Measurements from ENCODE around the gene SERPINE1. TPM values are rescaled to one million over a fixed set of nuclear protein-coding genes. Genes with fewer than 3 reads are reported as not detected.

SERPINE1 gene
- total and polyA plus RNA-seq, 2 of the 4 experiments (the other 2 are of a cell fraction) = 1,441 to 2,783 TPM

DNA sequence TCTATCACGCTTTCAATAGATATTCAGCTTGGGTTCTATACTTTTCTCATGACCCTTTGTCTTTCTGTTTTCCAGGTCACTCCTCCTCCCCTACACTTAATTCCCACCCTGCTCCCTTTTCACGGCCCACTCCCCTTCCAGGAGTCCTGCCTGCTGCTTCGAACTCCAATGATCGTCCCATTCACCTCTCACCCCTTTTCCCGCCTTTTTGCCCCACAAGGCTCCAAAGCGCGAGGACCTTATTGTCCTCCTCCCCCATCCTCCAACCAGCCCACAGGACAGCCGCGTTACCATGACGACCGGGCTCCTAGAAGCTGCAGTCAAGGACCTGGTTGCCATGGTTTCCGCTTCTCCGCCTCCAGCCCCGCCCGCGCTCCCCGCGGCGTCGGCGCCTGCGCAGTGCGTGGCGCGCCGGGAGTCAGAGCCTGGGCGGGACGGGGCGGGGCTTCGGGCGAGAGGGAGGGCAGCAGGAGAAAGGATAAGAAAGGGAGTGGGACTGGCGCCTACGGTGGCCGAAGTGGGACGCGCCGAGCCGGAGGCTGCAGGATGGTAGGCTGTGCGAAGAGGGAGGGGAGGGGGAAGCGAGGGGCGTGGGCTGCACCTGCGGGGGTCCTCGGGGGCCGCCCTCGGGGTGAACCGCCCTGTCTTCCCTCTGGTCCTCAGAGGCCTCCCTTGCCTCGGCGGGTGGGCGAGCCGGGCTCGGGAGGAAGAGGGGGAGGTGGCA is 27.2 kb downstream of the SERPINE1 start, which contains the start of gene AP1S1:
Gene AP1S1 (plus strand): TSS at position 508 of the 724 bp plus-strand sequence. CDS start 39 bp downstream, at position 547.
- H3K36me3 ChIP-seq (ENCODE audit: control insufficient read depth, insufficient read depth, low read length) = peaks cover 19% of the 10 kb centered on the region
- in situ Hi-C loops (cut with MboI; ENCODE audit: low sequenced_read_pairs) (no loop called here), intact Hi-C loops (cut with micrococcal nuclease) (no loop called here), dilution Hi-C loops (cut with HindIII; ENCODE audit: low sequenced_read_pairs, unreplicated experiment) (no loop called here)
- peak; percentile 92 for DNase-seq
- H3K4me1 ChIP-seq (ENCODE audit: control insufficient read depth, insufficient read depth, low read length) = peaks cover 2% of the 10 kb centered on the region; the same call in 1 of the 2 replicates
- peak within 1 kb of the TSS; percentile 39 for H4K5ac ChIP-seq (ENCODE audit: low read depth, low read length)
- H2BK5ac ChIP-seq (ENCODE audit: low read depth, low read length, poor library complexity, severe bottlenecking) = peak within 1 kb of the TSS; percentile 67
- peaks cover under 1% of the 10 kb centered on the region for H3K9me1 ChIP-seq (ENCODE audit: insufficient read depth, low read length)
- peak within 1 kb of the TSS; percentile 97 for H2AK9ac ChIP-seq (replicated peaks; ENCODE audit: low read depth, low read length, poor library complexity)
- 0 out of 2 replicates have a peak within 1 kb of the TSS, but pooled peaks have one; percentile 23 for H2BK120ac ChIP-seq (ENCODE audit: low read depth, low read length)
- peak within 1 kb of the TSS; percentile 71 for H3K56ac ChIP-seq (ENCODE audit: extremely low read depth, insufficient read depth, low read length)
- peak; percentile 96 for ATAC-seq (ENCODE audit: low read depth)
- BruUV-seq (replicated peaks) = no TSS peak
- H3K4ac ChIP-seq (ENCODE audit: low read depth, low read length) = peak within 1 kb of the TSS; percentile 84
- H3K4me2 ChIP-seq (ENCODE audit: low read depth, low read length) = peak within 1 kb of the TSS; percentile 87
- 2% methylated on average over 19 of the region's 51 CpGs; no CpG with 5 or more reads in 1 of the 2 experiments for WGBS, 2 experiments (ENCODE audit: extremely low coverage in 2 of 2, insufficient read length in 1 of 2)
- H2AK5ac ChIP-seq (ENCODE audit: low read depth, low read length) = peak within 1 kb of the TSS; percentile 76
- H3K27ac ChIP-seq (ENCODE audit: insufficient read depth, low read length) = peak within 1 kb of the TSS; percentile 75
- peak within 1 kb of the TSS; percentile 78 for H3K14ac ChIP-seq (replicated peaks; ENCODE audit: low read depth, low read length)
- H3K4me3 ChIP-seq (ENCODE audit: insufficient read depth, low read depth, low read length) = peak within 1 kb of the TSS; percentile 84
- peaks cover 10 to 31% of the 10 kb centered on the region in 2 experiments for H3K79me1 ChIP-seq (ENCODE audit: low read depth in 1 of 2, low read length in 2 of 2)
- peak within 1 kb of the TSS; percentile 86 for H3K18ac ChIP-seq (ENCODE audit: low read depth, low read length)
- H3K23ac ChIP-seq (ENCODE audit: low read depth, low read length) = peak within 1 kb of the TSS; percentile 82
- peak within 1 kb of the TSS; percentile 88 for H4K91ac ChIP-seq (ENCODE audit: insufficient read depth, low read depth, low read length)
- H2AFZ ChIP-seq (replicated peaks; ENCODE audit: low read length, poor library complexity) = peak within 1 kb of the TSS; percentile 92
- ChIA-PET CTCF (interaction anchor here (1.0 kb wide), 1 partner anchor 10 kb away, joined by 3 read pairs; no protein-coding TSS in a partner anchor), POLR2A (ENCODE audit: unreplicated experiment) (no interaction called here)
- H4K8ac ChIP-seq (ENCODE audit: low read depth in 2 of 2, low read length in 2 of 2) = peak within 1 kb of the TSS; percentile 66 to 95
- H2BK15ac ChIP-seq (ENCODE audit: low read depth, low read length) = no peak within 1 kb of the TSS; the same call in 2 of the 3 replicates
- H3K9me3 ChIP-seq (ENCODE audit: control insufficient read depth, insufficient read depth, low read length) = no peaks in the 10 kb centered on the region
- H3K9ac ChIP-seq (ENCODE audit: low read depth, low read length) = peak within 1 kb of the TSS; percentile 93
- H2BK20ac ChIP-seq (ENCODE audit: low read depth, low read length) = no peak within 1 kb of the TSS
- H4K20me1 ChIP-seq (ENCODE audit: insufficient read depth, low read length) = no peaks in the 10 kb centered on the region
- TF ChIP-seq, protein P1, sequence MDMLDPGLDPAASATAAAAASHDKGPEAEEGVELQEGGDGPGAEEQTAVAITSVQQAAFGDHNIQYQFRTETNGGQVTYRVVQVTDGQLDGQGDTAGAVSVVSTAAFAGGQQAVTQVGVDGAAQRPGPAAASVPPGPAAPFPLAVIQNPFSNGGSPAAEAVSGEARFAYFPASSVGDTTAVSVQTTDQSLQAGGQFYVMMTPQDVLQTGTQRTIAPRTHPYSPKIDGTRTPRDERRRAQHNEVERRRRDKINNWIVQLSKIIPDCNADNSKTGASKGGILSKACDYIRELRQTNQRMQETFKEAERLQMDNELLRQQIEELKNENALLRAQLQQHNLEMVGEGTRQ (IDR thresholded peaks at IDR 0.05; ENCODE audit: low read depth, low read length) = 0 out of 2 replicates have a peak, but pooled peaks have one; percentile 21
- TF ChIP-seq MAZ (IDR thresholded peaks at IDR 0.05; ENCODE audit: borderline replicate concordance, low read depth, low read length) (peak; percentile 95), BHLHE40 (IDR thresholded peaks at IDR 0.05; ENCODE audit: low read depth, low read length) (no peak), SMC3 (IDR thresholded peaks at IDR 0.05; ENCODE audit: low read depth, low read length) (no peak), MXI1 (IDR thresholded peaks at IDR 0.05; ENCODE audit: borderline replicate concordance, low read depth, low read length) (0 out of 2 replicates have a peak, but pooled peaks have one; percentile 11), FOS (IDR thresholded peaks at IDR 0.05; ENCODE audit: low read depth, low read length) (no peak)
- TF ChIP-seq, protein P2, sequence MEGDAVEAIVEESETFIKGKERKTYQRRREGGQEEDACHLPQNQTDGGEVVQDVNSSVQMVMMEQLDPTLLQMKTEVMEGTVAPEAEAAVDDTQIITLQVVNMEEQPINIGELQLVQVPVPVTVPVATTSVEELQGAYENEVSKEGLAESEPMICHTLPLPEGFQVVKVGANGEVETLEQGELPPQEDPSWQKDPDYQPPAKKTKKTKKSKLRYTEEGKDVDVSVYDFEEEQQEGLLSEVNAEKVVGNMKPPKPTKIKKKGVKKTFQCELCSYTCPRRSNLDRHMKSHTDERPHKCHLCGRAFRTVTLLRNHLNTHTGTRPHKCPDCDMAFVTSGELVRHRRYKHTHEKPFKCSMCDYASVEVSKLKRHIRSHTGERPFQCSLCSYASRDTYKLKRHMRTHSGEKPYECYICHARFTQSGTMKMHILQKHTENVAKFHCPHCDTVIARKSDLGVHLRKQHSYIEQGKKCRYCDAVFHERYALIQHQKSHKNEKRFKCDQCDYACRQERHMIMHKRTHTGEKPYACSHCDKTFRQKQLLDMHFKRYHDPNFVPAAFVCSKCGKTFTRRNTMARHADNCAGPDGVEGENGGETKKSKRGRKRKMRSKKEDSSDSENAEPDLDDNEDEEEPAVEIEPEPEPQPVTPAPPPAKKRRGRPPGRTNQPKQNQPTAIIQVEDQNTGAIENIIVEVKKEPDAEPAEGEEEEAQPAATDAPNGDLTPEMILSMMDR (conservative IDR thresholded peaks at IDR 0.05; ENCODE audit: low read depth, low read length) = no peak
- peaks cover 4% of the 10 kb centered on the region for H3K27me3 ChIP-seq (ENCODE audit: control insufficient read depth, insufficient read depth, low read length)

Measured in IMR-90 (cell line).